SK-N-MC (cell line): ENCODE results near the gene GNA15.

ENCODE experiments used
- EZH2 ChIP-seq: fragments of 200-600 bp; sonication (generic); IDR thresholded peaks from one replicate; pipeline ENCODE4 v1.6.1; 2017; ENCODE audit warnings: antibody characterized with exemption
- POLR2AphosphoS5 ChIP-seq: IDR thresholded peaks from 2 replicates; pipeline ENCODE4 v1.6.1; 2012; ENCODE audit warnings: mild to moderate bottlenecking, low read depth, low read length, borderline replicate concordance

- TF ChIP-seq EZH2, result no peak
- no peak for TF ChIP-seq POLR2AphosphoS5
Observed at GRCh38 chr19:3115916-3116602, 19.8 kb upstream of the GNA15 start.
